Hepatocyte (in vitro differentiated cells): ENCODE measurements around the gene PRPS1L1. TPM values are rescaled to one million over a fixed set of nuclear protein-coding genes. Genes with fewer than 3 reads are reported as not detected.

Source experiments
- DNase-seq: peaks from one replicate; pipeline ENCODE4 v3.0.0-alpha.2; 2016; ENCODE audit warnings: low spot score
- H2AFZ ChIP-seq: fragments of 200-600 bp; sonication (generic); 2 replicates; pipeline ENCODE4 v1.6.0; 2016; ENCODE audit warnings: antibody characterized with exemption, mild to moderate bottlenecking
- H3K27ac ChIP-seq: fragments of 200-600 bp; sonication (generic); 2 replicates; pipeline ENCODE4 v1.5.1; 2016; ENCODE audit warnings: mild to moderate bottlenecking
- H3K27me3 ChIP-seq: fragments of 200-600 bp; sonication (generic); 2 replicates; pipeline ENCODE4 v1.6.1; 2016
- H3K36me3 ChIP-seq: fragments of 200-600 bp; sonication (generic); replicated peaks from 2 replicates; pipeline ENCODE4 v1.5.1; 2016; ENCODE audit warnings: low read depth; ENCODE audit not compliant: insufficient read depth
- H3K4me1 ChIP-seq: fragments of 200-600 bp; sonication (generic); 2 replicates; pipeline ENCODE4 v1.5.1; 2016; ENCODE audit warnings: mild to moderate bottlenecking, moderate library complexity; ENCODE audit not compliant: insufficient read depth
- H3K4me2 ChIP-seq: fragments of 200-600 bp; sonication (generic); 2 replicates; pipeline ENCODE4 v1.6.0; 2016
- H3K4me3 ChIP-seq: fragments of 200-600 bp; sonication (generic); 2 replicates; pipeline ENCODE4 v1.5.1; 2016; ENCODE audit warnings: mild to moderate bottlenecking
- H3K79me2 ChIP-seq: fragments of 200-600 bp; sonication (generic); 2 replicates; pipeline ENCODE4 v1.6.0; 2017; ENCODE audit warnings: mild to moderate bottlenecking
- H3K9me2 ChIP-seq: fragments of 200-600 bp; sonication (generic); replicated peaks from 2 replicates; pipeline ENCODE4 v1.6.0; 2017; ENCODE audit warnings: mild to moderate bottlenecking; ENCODE audit not compliant: insufficient read depth
- H3K9me3 ChIP-seq: fragments of 200-600 bp; sonication (generic); 2 replicates; pipeline ENCODE4 v1.5.1; 2016; ENCODE audit warnings: low read depth, mild to moderate bottlenecking
- H4K20me1 ChIP-seq: fragments of 200-600 bp; sonication (generic); 2 replicates; pipeline ENCODE4 v1.6.0; 2016; ENCODE audit warnings: mild to moderate bottlenecking; ENCODE audit not compliant: insufficient read depth, poor library complexity, severe bottlenecking
- CTCF ChIP-seq: fragments of 200-600 bp; sonication (generic); IDR thresholded peaks from 2 replicates; pipeline ENCODE4 v1.5.1; 2016; ENCODE audit warnings: antibody characterized with exemption, mild to moderate bottlenecking; ENCODE audit not compliant: poor library complexity
- EZH2 ChIP-seq: fragments of 200-600 bp; sonication (generic); IDR thresholded peaks from 2 replicates; pipeline ENCODE4 v1.6.1; 2016; ENCODE audit warnings: antibody characterized with exemption, mild to moderate bottlenecking, borderline replicate concordance
- EZH2phosphoT487 ChIP-seq: fragments of 200-600 bp; sonication (generic); IDR thresholded peaks from one replicate; pipeline ENCODE4 v1.6.1; 2018; ENCODE audit warnings: antibody characterized with exemption, mild to moderate bottlenecking, low read depth, moderate library complexity; ENCODE audit not compliant: unreplicated experiment, severe bottlenecking
- WGBS: methylation state at CpG from one replicate; pipeline ENCODE4 v1.1.6; 2016; ENCODE audit warnings: low lambda C conversion rate; ENCODE audit errors: missing lambda C conversion rate; 5-methylcytosine and 5-hydroxymethylcytosine counted together
- polyA plus RNA-seq: library from polyadenylated mRNA; unstranded; fragments of >200 nt; fragmentation: Nextera tagmentation; extraction: Ambion mirVana; gene quantifications from 2 replicates; pipeline ENCODE4 v1.2.1, GENCODE V29; 2016
- total RNA-seq: library from RNA; depleted of rRNA; stranded (reverse); fragments of >200 nt; gene quantifications from 2 replicates; pipeline ENCODE4 v1.2.3, GENCODE V29; 2014

Gene PRPS1L1
- total and polyA plus RNA-seq, 2 experiments from 2014 or later: not detected

DNA sequence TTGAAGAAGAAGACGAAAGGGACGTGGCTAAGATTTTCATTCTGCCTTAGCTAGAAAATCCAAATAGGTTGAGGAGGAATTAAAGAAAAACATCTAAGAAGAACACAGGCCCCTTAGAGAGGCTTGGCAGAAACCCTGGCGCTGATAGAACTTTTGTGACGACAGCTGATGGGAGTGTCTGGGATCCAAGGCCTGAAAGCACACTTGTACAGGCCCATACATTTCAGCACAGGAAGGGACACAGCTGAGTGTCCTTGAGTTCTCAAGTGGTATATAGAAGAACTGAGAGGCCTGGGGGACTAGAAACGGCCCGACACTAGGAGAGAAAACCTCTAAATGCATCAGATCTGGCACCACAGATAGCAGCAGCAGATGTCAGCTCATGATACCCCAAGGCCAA, 39.5 kb downstream of the PRPS1L1 start:
- WGBS: 90% methylated on average over 6 of the region's 6 CpGs

GRCh38 chr7:17986851-17987250, 40.8 kb downstream of the PRPS1L1 start:
- Histone ChIP-seq H3K4me3 (no peak overlapping the region), H3K9me2 (no peaks in the 10 kb centered on the region), H3K27ac (peak overlapping the region; percentile 60), H4K20me1 (no peaks in the 10 kb centered on the region), H2AFZ (peak overlapping the region; percentile 5), H3K79me2 (no peaks in the 10 kb centered on the region), H3K36me3 (no peaks in the 10 kb centered on the region), H3K4me2 (peak overlapping the region; percentile 21), H3K9me3 (no peaks in the 10 kb centered on the region), H3K4me1 (peaks cover 7% of the 10 kb centered on the region), H3K27me3 (no peaks in the 10 kb centered on the region)
- DNase-seq: peak; percentile 50
- no peak for TF ChIP-seq EZH2phosphoT487
- TF ChIP-seq CTCF: no peak
- TF ChIP-seq EZH2: no peak
- 25% methylated on average over 1 of the region's 1 CpG for WGBS

More for the DNA sequence above, 39.5 kb downstream of the PRPS1L1 start:
- H3K9me3 ChIP-seq: no peaks in the 10 kb centered on the region
- no peaks in the 10 kb centered on the region for H3K36me3 ChIP-seq
- no peak overlapping the region for H3K27ac ChIP-seq
- no peak overlapping the region for H3K4me3 ChIP-seq
- no peak for DNase-seq
- H3K4me1 ChIP-seq: peaks cover 7% of the 10 kb centered on the region
- no peaks in the 10 kb centered on the region for H3K9me2 ChIP-seq
- H3K79me2 ChIP-seq: no peaks in the 10 kb centered on the region
- H2AFZ ChIP-seq: no peak overlapping the region
- no peaks in the 10 kb centered on the region for H4K20me1 ChIP-seq
- no peak overlapping the region for H3K4me2 ChIP-seq
- TF ChIP-seq EZH2phosphoT487 (no peak), CTCF (no peak), EZH2 (no peak)
- no peaks in the 10 kb centered on the region for H3K27me3 ChIP-seq

- TF ChIP-seq CTCF (no peak), EZH2phosphoT487 (no peak), EZH2 (no peak)
- Histone ChIP-seq H3K27me3 (no peaks in the 10 kb centered on the region), H4K20me1 (no peaks in the 10 kb centered on the region), H3K36me3 (no peaks in the 10 kb centered on the region), H2AFZ (no peak overlapping the region), H3K79me2 (no peaks in the 10 kb centered on the region), H3K9me2 (no peaks in the 10 kb centered on the region), H3K27ac (peak overlapping the region; percentile 59), H3K9me3 (no peaks in the 10 kb centered on the region), H3K4me1 (peaks cover 7% of the 10 kb centered on the region), H3K4me2 (no peak overlapping the region), H3K4me3 (no peak overlapping the region)
- no peak for DNase-seq
- 90% methylated on average over 6 of the region's 6 CpGs for WGBS
Measured at GRCh38 chr7:17985473-17986239, 42.0 kb downstream of the PRPS1L1 start.
